K562 (cell line): ENCODE measurements around the gene KRTAP10-8.

Experiments
- ARHGAP35 ChIP-seq: fragments of 450-650 bp; IDR thresholded peaks from 2 replicates; pipeline ENCODE4 v1.6.1; 2018; ENCODE audit not compliant: partially characterized antibody
- ATF3 ChIP-seq, 2 experiments: fragments of 450-650 bp in 1 of 2; sonication (generic) in 1 of 2; formaldehyde crosslinking in 1 of 2; IDR thresholded peaks in 1 of 2; conservative IDR thresholded peaks in 1 of 2; 2 replicates each; pipeline versions ENCODE4 v1.6.1 to v1.8.1; 2016 to 2023; ENCODE audit warnings: mild to moderate bottlenecking in 2 of 2, moderate library complexity in 2 of 2, inconsistent platforms in 1 of 2, missing genetic modification reagents in 1 of 2
- CTCF ChIP-seq, 3 experiments: IDR thresholded peaks in 2 of 3; conservative IDR thresholded peaks in 1 of 3; 2 replicates each; pipeline ENCODE4 v1.5.1; 2011 to 2012; ENCODE audit warnings: low read length in 3 of 3, mild to moderate bottlenecking in 3 of 3, control low read depth in 2 of 3, improper control_type of control experiment in 1 of 3, inconsistent platforms in 1 of 3, low read depth in 1 of 3, mixed read lengths in 1 of 3, moderate library complexity in 1 of 3; ENCODE audit not compliant: insufficient read depth in 2 of 3
- ESRRA ChIP-seq: fragments of 450-650 bp; IDR thresholded peaks from 2 replicates; pipeline ENCODE4 v1.6.1; 2014; ENCODE audit warnings: low read depth, mild to moderate bottlenecking, moderate library complexity, borderline replicate concordance
- FOXA1 ChIP-seq: fragments of 450-650 bp; IDR thresholded peaks from 2 replicates; pipeline ENCODE4 v1.6.1; 2016; ENCODE audit warnings: mild to moderate bottlenecking, borderline replicate concordance
- RBM25 ChIP-seq: fragments of 200-400 bp; formaldehyde crosslinking; IDR thresholded peaks from 2 replicates; pipeline ENCODE4 v1.6.1; 2018; ENCODE audit warnings: low read length, low read depth, moderate library complexity; ENCODE audit not compliant: severe bottlenecking
- ZBTB2 ChIP-seq: fragments of 450-650 bp; IDR thresholded peaks from 2 replicates; pipeline ENCODE4 v1.6.1; 2016; ENCODE audit warnings: antibody characterized with exemption

DNA sequence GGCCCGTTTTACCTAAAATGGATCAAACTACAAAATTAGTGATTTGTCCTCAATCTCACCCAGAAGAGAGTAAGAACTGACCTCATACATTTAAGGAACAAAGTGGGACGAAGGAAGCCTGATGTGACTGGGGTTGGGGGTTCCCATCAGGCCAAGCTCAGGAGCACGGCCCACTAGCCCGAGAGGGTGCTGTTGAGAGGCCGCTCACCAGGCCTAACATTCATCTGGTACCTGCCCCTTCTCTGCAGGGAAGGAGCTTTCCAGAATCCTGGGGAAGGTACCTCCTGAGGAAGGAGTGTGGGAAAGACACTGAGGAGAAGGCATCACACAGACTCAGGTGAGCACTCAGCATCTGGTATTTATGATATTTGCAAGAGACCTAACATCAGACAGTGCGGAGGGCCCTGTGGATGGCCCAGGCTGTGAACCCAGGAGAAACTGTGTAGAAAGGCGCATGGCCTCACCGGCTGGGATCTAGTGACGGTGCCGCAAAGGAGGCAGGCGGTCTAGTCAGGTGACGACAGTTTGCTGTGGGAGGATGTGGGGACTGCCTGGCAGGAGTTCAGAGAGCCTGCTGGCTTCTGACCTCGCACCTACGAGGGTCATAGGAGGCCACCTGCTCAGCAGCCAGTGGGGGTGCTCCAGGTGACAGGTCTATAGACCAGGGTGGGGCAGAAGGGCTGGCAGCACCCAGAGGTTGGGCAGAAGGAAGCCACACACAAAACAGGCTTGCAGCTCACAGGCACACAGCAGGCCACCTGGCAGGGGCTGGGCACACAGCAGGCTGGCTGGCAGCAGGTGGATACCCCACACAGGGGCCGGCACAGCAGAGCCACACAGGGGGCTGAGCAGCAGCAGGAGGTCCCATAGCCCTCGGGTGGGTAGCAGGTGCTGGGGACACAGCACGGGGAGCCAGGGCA is 42.0 kb downstream of the KRTAP10-8 start:
- TF ChIP-seq ESRRA = no peak
- TF ChIP-seq CTCF (IDR thresholded peaks at IDR 0.05 in 2 of 3, conservative IDR thresholded peaks at IDR 0.05 in 1 of 3; ENCODE audit: insufficient read depth in 2 of 3, low read depth in 1 of 3, low read length in 3 of 3) = no peak
- no peak for TF ChIP-seq ZBTB2
- no peak for TF ChIP-seq RBM25
- no peak for TF ChIP-seq FOXA1
- TF ChIP-seq ARHGAP35 = no peak
- TF ChIP-seq ATF3 (IDR thresholded peaks at IDR 0.05) = no peak
- no peak for TF ChIP-seq ATF3 (CRISPR knock-in tag; conservative IDR thresholded peaks at IDR 0.05)
